HS-27A (cell line): ENCODE results near the gene SERPIND1.
"Not testable (repeated sequence)": the region's sequence is repeated elsewhere in the genome, so short reads cannot be mapped to it uniquely, and the experiment has no call there.

Source experiments
- DNase-seq: peaks from one replicate; pipeline ENCODE4 v3.0.0-alpha.2; 2012; ENCODE audit warnings: low read depth, missing footprints

The SERPIND1 gene, protein sequence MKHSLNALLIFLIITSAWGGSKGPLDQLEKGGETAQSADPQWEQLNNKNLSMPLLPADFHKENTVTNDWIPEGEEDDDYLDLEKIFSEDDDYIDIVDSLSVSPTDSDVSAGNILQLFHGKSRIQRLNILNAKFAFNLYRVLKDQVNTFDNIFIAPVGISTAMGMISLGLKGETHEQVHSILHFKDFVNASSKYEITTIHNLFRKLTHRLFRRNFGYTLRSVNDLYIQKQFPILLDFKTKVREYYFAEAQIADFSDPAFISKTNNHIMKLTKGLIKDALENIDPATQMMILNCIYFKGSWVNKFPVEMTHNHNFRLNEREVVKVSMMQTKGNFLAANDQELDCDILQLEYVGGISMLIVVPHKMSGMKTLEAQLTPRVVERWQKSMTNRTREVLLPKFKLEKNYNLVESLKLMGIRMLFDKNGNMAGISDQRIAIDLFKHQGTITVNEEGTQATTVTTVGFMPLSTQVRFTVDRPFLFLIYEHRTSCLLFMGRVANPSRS

DNA sequence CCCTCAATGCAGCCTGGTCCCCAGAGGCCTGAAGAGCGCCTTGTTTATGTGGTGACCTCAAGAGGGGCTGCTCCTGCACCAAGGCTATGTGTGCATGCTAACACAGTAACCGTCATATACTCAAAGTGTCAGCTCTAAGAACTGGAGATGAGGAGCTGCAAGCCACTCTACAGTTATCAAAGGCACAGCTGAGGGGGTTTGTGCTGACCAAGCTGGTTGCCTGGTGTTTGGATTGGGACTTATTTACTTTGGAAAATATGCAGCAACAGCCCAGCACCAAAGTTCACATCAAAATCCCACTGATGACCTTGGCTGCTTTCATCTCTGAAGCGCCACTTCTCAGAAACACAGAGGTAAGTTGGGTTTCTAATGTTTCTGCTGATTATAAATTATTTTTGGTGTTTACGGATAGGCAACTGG lies at the start of gene SERPIND1:
Gene SERPIND1 (plus strand): TSS at position 321 of the 420 bp plus-strand sequence. CDS start 5,200 bp downstream, outside the sequence.
- DNase-seq, result no peak

GRCh38 chr22:20724676-20725454 lies 49.0 kb upstream of the SERPIND1 start:
- DNase-seq, result no peak

DNA sequence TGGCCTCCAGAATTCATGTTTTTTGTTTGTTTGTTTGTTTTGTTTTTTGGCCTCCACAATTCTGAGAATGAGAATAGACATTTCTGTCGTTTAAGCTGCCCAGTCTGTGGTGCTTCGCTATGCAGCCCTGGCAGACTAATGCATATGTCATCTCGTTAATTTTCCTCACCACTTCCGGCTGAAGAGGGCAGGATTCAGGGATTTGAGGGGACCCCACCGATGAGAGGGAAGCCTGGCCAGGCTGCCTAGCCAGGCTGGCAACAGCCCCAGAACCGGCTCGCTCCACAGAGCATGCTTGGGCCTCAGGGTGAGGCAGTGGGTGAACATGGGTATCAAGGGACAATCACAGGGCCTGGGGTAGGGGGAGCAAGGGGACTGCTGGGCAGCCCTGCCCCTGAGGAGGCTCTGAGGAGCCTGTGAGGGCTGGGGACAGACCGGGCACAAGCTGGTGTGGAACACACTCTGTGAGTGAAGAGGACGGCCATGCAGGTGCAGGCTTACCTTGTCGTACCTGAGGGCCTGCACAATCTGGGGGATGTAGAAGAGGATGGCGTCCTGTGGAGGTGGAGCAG lies 47.8 kb upstream of the SERPIND1 start:
- DNase-seq, result no peak

GRCh38 chr22:20727118-20728015 lies 46.5 kb upstream of the SERPIND1 start:
- no peak for DNase-seq

- no peak for DNase-seq
Measured at GRCh38 chr22:20728523-20729190, 45.3 kb upstream of the SERPIND1 start.

DNA sequence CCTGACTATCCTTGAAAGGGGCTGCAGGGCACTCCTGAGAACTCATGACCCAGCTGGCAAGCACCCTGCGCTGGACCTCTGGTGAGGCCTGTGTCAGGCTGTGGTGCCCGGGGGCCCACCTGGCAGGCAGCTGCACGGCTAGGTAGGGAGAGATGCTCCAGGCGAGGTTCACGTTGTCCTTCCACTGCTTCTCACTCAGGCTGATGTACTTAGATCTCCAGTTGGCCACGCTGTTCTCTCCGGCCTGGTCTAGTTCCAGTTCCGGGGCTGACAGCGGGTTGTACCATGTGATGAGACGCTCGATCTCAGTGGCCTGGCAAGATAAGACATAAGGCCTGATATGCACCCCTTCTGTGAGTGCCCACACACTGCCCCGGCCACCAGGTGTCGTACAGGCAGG lies 44.7 kb upstream of the SERPIND1 start:
- no peak for DNase-seq

- not testable (repeated sequence) for DNase-seq
Measured at GRCh38 chr22:20732431-20732830, 41.5 kb upstream of the SERPIND1 start.

GRCh38 chr22:20735356-20736162 lies 38.4 kb upstream of the SERPIND1 start:
- DNase-seq, result not testable (repeated sequence)

GRCh38 chr22:20736891-20737290 lies 37.0 kb upstream of the SERPIND1 start:
- DNase-seq, result not testable (repeated sequence)

DNA sequence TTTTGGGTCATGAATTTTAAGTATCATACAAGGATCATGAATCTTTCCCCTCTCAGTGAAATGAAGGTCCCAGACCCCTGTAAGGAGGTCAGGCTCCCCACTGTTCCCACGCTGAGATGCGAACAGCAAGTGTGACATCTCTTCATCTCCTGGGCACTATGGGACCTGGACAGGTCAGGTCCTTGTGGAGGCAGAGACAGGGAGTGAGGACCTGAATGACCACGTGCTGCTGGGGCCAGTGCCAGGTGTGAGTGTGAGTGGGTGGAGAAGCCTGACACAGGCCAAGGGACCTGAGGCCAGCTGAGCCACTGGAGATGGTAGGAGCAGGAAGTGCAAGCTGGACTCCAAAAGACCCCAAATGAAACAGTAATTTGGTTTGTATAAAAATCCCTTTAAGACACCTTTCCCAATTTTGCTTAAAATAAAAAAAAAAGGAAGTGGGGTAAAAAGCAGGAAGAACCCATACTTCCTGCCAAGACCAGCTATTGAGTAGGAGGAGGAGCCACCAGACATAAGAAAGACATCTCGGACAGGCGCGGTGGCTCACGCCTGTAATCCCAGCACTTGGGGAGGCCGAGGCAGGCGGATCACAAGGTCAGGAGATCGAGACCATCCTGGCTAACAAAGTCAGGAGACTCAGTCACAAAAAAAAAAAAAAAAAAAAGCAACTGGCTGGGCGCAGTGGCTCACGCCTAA lies 35.4 kb upstream of the SERPIND1 start:
- no peak for DNase-seq

GRCh38 chr22:20740222-20740951 lies 33.5 kb upstream of the SERPIND1 start:
- DNase-seq, result no peak

DNA sequence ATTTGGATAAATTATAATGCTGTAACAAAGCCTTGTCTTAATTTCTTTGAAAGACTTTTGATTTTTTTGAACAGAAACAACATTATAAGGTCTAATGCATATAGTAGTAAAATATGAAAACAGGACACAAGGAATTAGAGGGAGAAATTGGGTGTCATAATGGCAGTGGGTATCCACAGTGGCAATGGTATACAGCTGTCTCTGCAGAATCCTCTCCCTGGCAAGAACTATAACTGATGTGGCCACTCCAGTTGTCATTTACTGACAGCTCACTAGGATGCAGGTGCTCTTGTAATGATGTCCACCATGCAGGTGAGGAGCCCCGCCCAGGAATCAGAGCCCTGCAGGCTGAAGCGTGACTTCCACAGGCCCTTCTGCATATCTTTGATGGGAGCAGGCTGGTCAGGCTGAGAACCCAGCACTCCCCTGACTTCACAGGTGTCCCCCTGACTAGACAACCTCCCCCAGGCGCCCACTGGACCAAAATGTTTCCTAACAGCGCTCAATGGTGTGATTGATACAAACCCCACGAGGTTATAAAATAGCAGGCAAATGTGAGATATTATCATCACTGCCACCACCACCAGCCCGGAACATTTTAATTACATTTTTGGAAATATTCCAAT lies 32.8 kb upstream of the SERPIND1 start:
- DNase-seq, result no peak

DNA sequence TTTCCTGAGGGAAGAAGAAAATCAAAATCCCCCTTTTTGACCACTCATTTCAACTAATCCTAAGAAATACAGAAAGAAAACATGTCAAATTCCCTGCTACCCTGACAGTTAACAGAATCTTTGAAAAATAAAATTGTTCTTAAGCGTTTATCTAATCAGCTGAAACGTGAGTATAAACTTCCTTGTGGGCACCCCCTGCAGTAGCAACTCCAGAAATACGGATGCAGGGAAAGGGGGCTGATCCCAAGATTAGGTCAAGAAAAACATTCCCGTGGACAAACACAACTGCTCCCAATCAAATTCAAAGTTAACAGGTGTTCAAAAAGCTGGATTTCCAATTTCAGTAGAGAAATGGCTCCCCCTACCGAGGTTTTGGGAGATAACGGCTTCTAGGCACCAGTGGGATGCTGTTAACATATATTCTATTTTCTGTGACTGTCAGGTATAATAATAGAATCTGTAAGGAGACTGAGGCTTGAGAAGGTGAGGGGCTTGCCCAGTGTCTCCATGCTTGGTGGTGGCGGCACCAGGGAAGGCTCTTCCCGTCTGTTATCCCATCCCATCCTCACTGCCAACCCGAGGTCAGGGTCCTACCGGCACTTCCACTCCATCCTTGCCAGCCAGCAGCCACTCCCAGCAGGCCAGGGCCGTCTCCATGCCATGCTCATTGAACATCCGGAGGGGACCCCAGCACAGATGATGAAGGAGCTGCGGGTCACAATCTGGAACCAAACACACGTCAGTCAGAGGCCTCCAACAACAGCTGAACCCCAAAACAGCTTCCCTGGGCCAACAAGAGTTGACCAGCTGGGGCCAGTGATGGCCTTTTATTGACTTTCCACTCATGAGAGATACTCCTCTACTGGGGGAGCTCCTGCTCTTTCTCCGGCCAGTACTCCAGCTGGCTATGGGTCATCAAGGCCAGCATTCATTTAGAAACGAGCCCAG lies 32.0 kb upstream of the SERPIND1 start:
- DNase-seq, result no peak

DNA sequence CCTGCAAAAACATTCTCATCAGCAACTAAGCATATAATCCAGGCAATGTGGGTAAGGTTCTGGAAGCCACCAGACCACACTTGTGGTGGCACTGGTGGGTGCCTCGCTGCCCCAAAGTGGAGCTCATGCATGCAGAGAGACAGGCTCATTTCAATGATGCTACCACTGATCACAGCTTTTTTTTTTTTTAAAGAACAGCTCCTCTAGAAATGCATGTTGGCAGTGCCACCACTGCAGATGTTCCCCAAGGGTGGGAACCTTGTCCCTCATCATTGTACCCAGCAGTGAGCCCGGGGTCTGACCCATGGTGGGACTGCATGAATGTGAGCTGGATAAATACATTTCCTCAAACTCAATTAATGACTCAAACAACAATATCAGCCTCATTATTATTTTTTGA lies 31.1 kb upstream of the SERPIND1 start:
- DNase-seq, result no peak

GRCh38 chr22:20744456-20744855 lies 29.5 kb upstream of the SERPIND1 start:
- DNase-seq, result no peak

DNA sequence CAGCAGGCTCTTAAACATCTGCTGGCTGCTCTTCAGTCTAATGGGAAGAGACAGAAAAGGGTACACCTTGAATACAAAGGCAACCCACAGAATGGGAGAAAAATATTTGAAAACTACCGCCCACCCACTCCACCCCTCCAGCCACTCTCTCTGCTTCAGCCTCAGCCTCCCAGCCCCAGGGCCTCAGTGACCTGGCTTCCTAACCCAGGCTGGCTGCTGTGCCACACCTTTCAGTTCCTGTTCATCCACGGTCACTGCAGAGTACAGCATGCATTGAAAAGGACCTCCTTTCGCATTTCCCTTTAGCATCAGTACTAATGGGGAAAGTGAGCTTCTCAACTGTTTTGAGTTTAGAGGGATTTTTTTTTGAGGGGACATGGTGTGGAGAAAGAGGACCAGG lies 28.8 kb upstream of the SERPIND1 start:
- no peak for DNase-seq
